ENCODE results near the gene DEPP1. TPM values are rescaled to one million over a fixed set of nuclear protein-coding genes. Genes with fewer than 3 reads are reported as not detected.

The DEPP1 gene
- polyA plus RNA-seq, 4 donors, result 4.0 to 39.4 (median 6.0) TPM

- FAIRE-seq, result no peak
- Histone ChIP-seq H3K9me3 (ENCODE audit: control insufficient read depth in 2 of 2, insufficient read depth in 1 of 2, low read depth in 1 of 2, low read length in 1 of 2) (no peaks in the 10 kb centered on the region), H3K27me3 (ENCODE audit: control insufficient read depth in 3 of 3, insufficient read depth in 3 of 3, low read length in 3 of 3) (no peaks in the 10 kb centered on the region), H3K4me3 (ENCODE audit: low read depth in 1 of 3, low read length in 3 of 3) (peak overlapping the region; percentile 20 to 56 (median 40)), H3K4me1 (ENCODE audit: control insufficient read depth in 3 of 3, insufficient read depth in 2 of 3, low read depth in 1 of 3, low read length in 2 of 3) (peaks cover 0 to 53% (median 15%) of the 10 kb centered on the region in 3 donors), H3K36me3 (ENCODE audit: control insufficient read depth in 3 of 3, insufficient read depth in 2 of 3, low read depth in 1 of 3, low read length in 3 of 3) (peaks cover 0 to 53% (median 5%) of the 10 kb centered on the region in 3 donors), H3K27ac (ENCODE audit: low read depth in 1 of 3, low read length in 2 of 3) (peak overlapping the region; percentile 34 to 89 (median 57))
- 23 to 40% (median 24%) methylated on average over 7 of the region's 7 CpGs for WGBS, 3 donors
- DNase-seq, result peak in 1 of 2 donors; percentile 42
Measured at GRCh38 chr10:44974082-44974627, 4.5 kb downstream of the DEPP1 start.

GRCh38 chr10:44973323-44974081, 5.1 kb downstream of the DEPP1 start:
- peaks cover 0 to 48% (median 15%) of the 10 kb centered on the region in 3 donors for H3K4me1 ChIP-seq (ENCODE audit: control insufficient read depth in 3 of 3, insufficient read depth in 2 of 3, low read depth in 1 of 3, low read length in 2 of 3)
- peak overlapping the region in 1 of 3 donors; percentile 89 for H3K27ac ChIP-seq (ENCODE audit: low read depth in 1 of 3, low read length in 2 of 3)
- FAIRE-seq (no peak), DNase-seq (peak; percentile 42)
- peaks cover 0 to 53% (median 5%) of the 10 kb centered on the region in 3 donors for H3K36me3 ChIP-seq (ENCODE audit: control insufficient read depth in 3 of 3, insufficient read depth in 2 of 3, low read depth in 1 of 3, low read length in 3 of 3)
- WGBS, 3 donors, result 35 to 52% (median 36%) methylated on average over 18 of the region's 18 CpGs
- no peak overlapping the region for H3K4me3 ChIP-seq (ENCODE audit: low read depth in 1 of 3, low read length in 3 of 3)
- H3K9me3 ChIP-seq (ENCODE audit: control insufficient read depth in 2 of 2, insufficient read depth in 1 of 2, low read depth in 1 of 2, low read length in 1 of 2), result no peaks in the 10 kb centered on the region
- H3K27me3 ChIP-seq (ENCODE audit: control insufficient read depth in 3 of 3, insufficient read depth in 3 of 3, low read length in 3 of 3), result no peaks in the 10 kb centered on the region

- peaks cover 0 to 53% (median 5%) of the 10 kb centered on the region in 3 donors for H3K36me3 ChIP-seq (ENCODE audit: control insufficient read depth in 3 of 3, insufficient read depth in 2 of 3, low read depth in 1 of 3, low read length in 3 of 3)
- WGBS, 3 donors, result 57 to 82% (median 69%) methylated on average over 5 to 6 of the region's 6 CpGs
- FAIRE-seq (no peak), DNase-seq (no peak)
- H3K4me1 ChIP-seq (ENCODE audit: control insufficient read depth in 3 of 3, insufficient read depth in 2 of 3, low read depth in 1 of 3, low read length in 2 of 3), result peaks cover 0 to 42% (median 15%) of the 10 kb centered on the region in 3 donors
- H3K27ac ChIP-seq (ENCODE audit: low read depth in 1 of 3, low read length in 2 of 3), result peak overlapping the region in 1 of 3 donors; percentile 89
- no peak overlapping the region for H3K4me3 ChIP-seq (ENCODE audit: low read depth in 1 of 3, low read length in 3 of 3)
- H3K27me3 ChIP-seq (ENCODE audit: control insufficient read depth in 3 of 3, insufficient read depth in 3 of 3, low read length in 3 of 3), result no peaks in the 10 kb centered on the region
- no peaks in the 10 kb centered on the region for H3K9me3 ChIP-seq (ENCODE audit: control insufficient read depth in 2 of 2, insufficient read depth in 1 of 2, low read depth in 1 of 2, low read length in 1 of 2)
Measured at GRCh38 chr10:44972874-44973306, 5.7 kb downstream of the DEPP1 start.

GRCh38 chr10:44971935-44972757, 6.5 kb downstream of the DEPP1 start:
- DNase-seq (no peak), FAIRE-seq (no peak)
- Histone ChIP-seq H3K36me3 (ENCODE audit: control insufficient read depth in 3 of 3, insufficient read depth in 2 of 3, low read depth in 1 of 3, low read length in 3 of 3) (peaks cover 0 to 49% (median 5%) of the 10 kb centered on the region in 3 donors), H3K27ac (ENCODE audit: low read depth in 1 of 3, low read length in 2 of 3) (no peak overlapping the region), H3K4me3 (ENCODE audit: low read depth in 1 of 3, low read length in 3 of 3) (no peak overlapping the region), H3K9me3 (ENCODE audit: control insufficient read depth in 2 of 2, insufficient read depth in 1 of 2, low read depth in 1 of 2, low read length in 1 of 2) (no peaks in the 10 kb centered on the region), H3K4me1 (ENCODE audit: control insufficient read depth in 3 of 3, insufficient read depth in 2 of 3, low read depth in 1 of 3, low read length in 2 of 3) (peaks cover 0 to 38% (median 15%) of the 10 kb centered on the region in 3 donors), H3K27me3 (ENCODE audit: control insufficient read depth in 3 of 3, insufficient read depth in 3 of 3, low read length in 3 of 3) (no peaks in the 10 kb centered on the region)
- whole genome bisulfite sequencing, 3 donors, result 95 to 97% (median 96%) methylated on average over 12 of the region's 12 CpGs

GRCh38 chr10:44971434-44971833, 7.2 kb downstream of the DEPP1 start:
- Histone ChIP-seq H3K4me3 (ENCODE audit: low read depth in 1 of 3, low read length in 3 of 3) (no peak overlapping the region), H3K27me3 (ENCODE audit: control insufficient read depth in 3 of 3, insufficient read depth in 3 of 3, low read length in 3 of 3) (no peaks in the 10 kb centered on the region), H3K9me3 (ENCODE audit: control insufficient read depth in 2 of 2, insufficient read depth in 1 of 2, low read depth in 1 of 2, low read length in 1 of 2) (no peaks in the 10 kb centered on the region), H3K36me3 (ENCODE audit: control insufficient read depth in 3 of 3, insufficient read depth in 2 of 3, low read depth in 1 of 3, low read length in 3 of 3) (peaks cover 0 to 43% (median 5%) of the 10 kb centered on the region in 3 donors), H3K27ac (ENCODE audit: low read depth in 1 of 3, low read length in 2 of 3) (no peak overlapping the region), H3K4me1 (ENCODE audit: control insufficient read depth in 3 of 3, insufficient read depth in 2 of 3, low read depth in 1 of 3, low read length in 2 of 3) (peaks cover 2 to 38% (median 15%) of the 10 kb centered on the region in 3 donors)
- DNase-seq, result no peak
- no peak for FAIRE-seq
- WGBS, 3 donors, result 88 to 92% (median 91%) methylated on average over 11 of the region's 11 CpGs

GRCh38 chr10:44970812-44971395, 7.7 kb downstream of the DEPP1 start:
- Histone ChIP-seq H3K4me1 (ENCODE audit: control insufficient read depth in 3 of 3, insufficient read depth in 2 of 3, low read depth in 1 of 3, low read length in 2 of 3) (peaks cover 2 to 38% (median 15%) of the 10 kb centered on the region in 3 donors), H3K36me3 (ENCODE audit: control insufficient read depth in 3 of 3, insufficient read depth in 2 of 3, low read depth in 1 of 3, low read length in 3 of 3) (peaks cover 0 to 40% (median 5%) of the 10 kb centered on the region in 3 donors), H3K27ac (ENCODE audit: low read depth in 1 of 3, low read length in 2 of 3) (no peak overlapping the region), H3K4me3 (ENCODE audit: low read depth in 1 of 3, low read length in 3 of 3) (no peak overlapping the region), H3K27me3 (ENCODE audit: control insufficient read depth in 3 of 3, insufficient read depth in 3 of 3, low read length in 3 of 3) (no peaks in the 10 kb centered on the region), H3K9me3 (ENCODE audit: control insufficient read depth in 2 of 2, insufficient read depth in 1 of 2, low read depth in 1 of 2, low read length in 1 of 2) (no peaks in the 10 kb centered on the region)
- no peak for DNase-seq
- no peak for FAIRE-seq
- WGBS, 3 donors, result 90 to 96% (median 91%) methylated on average over 8 of the region's 8 CpGs

- 94 to 96% (median 95%) methylated on average over 9 of the region's 9 CpGs for WGBS, 3 donors
- H3K4me1 ChIP-seq (ENCODE audit: control insufficient read depth in 3 of 3, insufficient read depth in 2 of 3, low read depth in 1 of 3, low read length in 2 of 3), result peaks cover 8 to 45% (median 11%) of the 10 kb centered on the region in 3 donors
- FAIRE-seq, result no peak
Measured at GRCh38 chr10:44969854-44970253, 8.8 kb downstream of the DEPP1 start.

More at GRCh38 chr10:44969854-44970253, 8.8 kb downstream of the DEPP1 start:
- no peak for DNase-seq
- Histone ChIP-seq H3K4me3 (ENCODE audit: low read depth in 1 of 3, low read length in 3 of 3) (no peak overlapping the region), H3K27me3 (ENCODE audit: control insufficient read depth in 3 of 3, insufficient read depth in 3 of 3, low read length in 3 of 3) (no peaks in the 10 kb centered on the region), H3K36me3 (ENCODE audit: control insufficient read depth in 3 of 3, insufficient read depth in 2 of 3, low read depth in 1 of 3, low read length in 3 of 3) (peaks cover 0 to 40% (median 5%) of the 10 kb centered on the region in 3 donors), H3K27ac (ENCODE audit: low read depth in 1 of 3, low read length in 2 of 3) (no peak overlapping the region), H3K9me3 (ENCODE audit: control insufficient read depth in 2 of 2, insufficient read depth in 1 of 2, low read depth in 1 of 2, low read length in 1 of 2) (no peaks in the 10 kb centered on the region)
